PC-3 (cell line): ENCODE measurements around the gene HDAC4. TPM values are rescaled to one million over a fixed set of nuclear protein-coding genes. Genes with fewer than 3 reads are reported as not detected.

Experiments used
- ATAC-seq: fragments of 200-7000 bp; cut with Tn5 transposase; 2 replicates; pipeline ENCODE4 v1.9.1; 2020; ENCODE audit warnings: mild to moderate bottlenecking, moderate library complexity
- BruUV-seq: library from RNA; stranded (reverse); fragments of 400-500 nt; replicated peaks from 2 replicates; lab custom pipeline; 2021; lab: Mats Ljungman, UMichigan
- CTCF ChIA-PET: fragments of 300-600 bp; sonication (Branson Sonifier 250); formaldehyde crosslinking; loops from one replicate; lab custom pipeline; 2022; ENCODE audit warnings: antibody characterized with exemption; lab: Charles Lee
- POLR2A ChIA-PET: fragments of 300-600 bp; sonication (Branson Sonifier 250); formaldehyde crosslinking; loops from one replicate; lab custom pipeline; 2022; ENCODE audit warnings: antibody characterized with exemption; ENCODE audit not compliant: unreplicated experiment; lab: Charles Lee
- DNase-seq: peaks from one replicate; pipeline ENCODE4 v3.0.0-alpha.2; 2015
- H2AFZ ChIP-seq: fragments of 300-600 bp; sonication (generic); 2 replicates; pipeline ENCODE4 v1.6.0; 2016; ENCODE audit warnings: antibody characterized with exemption, low read length
- H3F3A ChIP-seq: fragments of 300-600 bp; sonication (generic); one replicate; pipeline ENCODE4 v1.6.0; 2017; ENCODE audit warnings: antibody characterized with exemption, low read length, control low read depth, mild to moderate bottlenecking; ENCODE audit not compliant: unreplicated experiment
- H3K27ac ChIP-seq: fragments of 300-600 bp; sonication (generic); 2 replicates; pipeline ENCODE4 v1.5.1; 2016; ENCODE audit warnings: mild to moderate bottlenecking, low read length
- H3K27me3 ChIP-seq: fragments of 300-600 bp; sonication (generic); 2 replicates; pipeline ENCODE4 v1.6.1; 2016; ENCODE audit warnings: low read length, mixed read lengths
- H3K36me3 ChIP-seq: fragments of 300-600 bp; sonication (generic); 2 replicates; pipeline ENCODE4 v1.6.1; 2016; ENCODE audit warnings: low read depth, mixed run types, low read length, mixed read lengths
- H3K4me1 ChIP-seq: fragments of 300-600 bp; sonication (generic); 2 replicates; pipeline ENCODE4 v1.5.1; 2016; ENCODE audit warnings: low read length; ENCODE audit not compliant: insufficient read depth
- H3K4me2 ChIP-seq: fragments of 300-600 bp; sonication (generic); 2 replicates; pipeline ENCODE4 v1.6.0; 2016; ENCODE audit warnings: low read length
- H3K4me3 ChIP-seq: fragments of 300-600 bp; sonication (generic); 2 replicates; pipeline ENCODE4 v1.5.1; 2016; ENCODE audit warnings: mild to moderate bottlenecking, low read length, mixed read lengths
- H3K79me2 ChIP-seq: fragments of 300-600 bp; sonication (generic); 2 replicates; pipeline ENCODE4 v1.6.1; 2017; ENCODE audit warnings: low read length, mixed read lengths
- H3K9ac ChIP-seq: fragments of 300-600 bp; sonication (generic); 2 replicates; pipeline ENCODE4 v1.6.0; 2016; ENCODE audit warnings: mild to moderate bottlenecking, low read length
- H3K9me2 ChIP-seq: fragments of 300-600 bp; sonication (generic); replicated peaks from 2 replicates; pipeline ENCODE4 v1.6.1; 2016; ENCODE audit warnings: mixed run types, low read length, mixed read lengths
- H3K9me3 ChIP-seq: fragments of 300-600 bp; sonication (generic); 2 replicates; pipeline ENCODE4 v1.6.1; 2016; ENCODE audit warnings: low read length, mixed read lengths
- H4K20me1 ChIP-seq: fragments of 300-600 bp; sonication (generic); 2 replicates; pipeline ENCODE4 v1.6.1; 2016; ENCODE audit warnings: low read length, mixed read lengths
- EZH2 ChIP-seq: fragments of 300-600 bp; sonication (generic); IDR thresholded peaks from one replicate; pipeline ENCODE4 v1.6.1; 2017; ENCODE audit warnings: antibody characterized with exemption, mild to moderate bottlenecking, low read length; ENCODE audit not compliant: unreplicated experiment
- EZH2phosphoT487 ChIP-seq: fragments of 300-600 bp; sonication (generic); IDR thresholded peaks from 2 replicates; pipeline ENCODE4 v1.6.1; 2018; ENCODE audit warnings: mild to moderate bottlenecking, antibody characterized with exemption, low read length, borderline replicate concordance
- intact Hi-C: fragments of 100-400 bp; cut with micrococcal nuclease; formaldehyde crosslinking; loops from 2 replicates; pipeline ENCODE4 v1.9.0; 2023
- total RNA-seq: library from RNA; depleted of rRNA; stranded (reverse); fragments of >200 nt; gene quantifications from 2 replicates; pipeline ENCODE4 v1.2.3, GENCODE V29; 2014
- TF ChIP-seq, protein P1 (sequence below): fragments of 300-600 bp; sonication (generic); conservative IDR thresholded peaks from 2 replicates; pipeline ENCODE4 v1.5.1; 2017; ENCODE audit warnings: antibody characterized with exemption, low read depth, mild to moderate bottlenecking, low read length

HDAC4 gene
- total RNA-seq, 1 experiment from 2014 or later, result 8.5 TPM

DNA sequence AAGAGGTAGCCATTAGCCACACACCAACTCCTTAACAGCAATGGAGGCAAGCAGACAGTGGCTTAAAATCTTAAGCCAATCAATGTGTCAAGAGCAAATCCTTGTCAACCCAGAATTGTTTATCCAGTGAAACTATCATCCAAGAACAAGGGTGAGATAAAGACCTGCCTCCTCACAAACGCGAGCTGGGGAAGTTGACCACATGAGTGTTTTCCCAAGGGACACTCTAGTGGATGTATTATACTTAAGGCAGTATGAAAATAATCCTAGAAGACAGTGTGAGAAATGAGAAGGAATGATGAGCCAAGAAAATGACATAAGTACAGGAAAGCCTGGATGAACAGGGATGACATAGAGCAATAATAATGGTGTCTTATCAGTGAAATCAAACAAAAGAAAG, 343.3 kb downstream of the HDAC4 start:
- no peaks in the 10 kb centered on the region for H3K9me2 ChIP-seq
- no peak overlapping the region for H3K4me3 ChIP-seq
- no peaks in the 10 kb centered on the region for H3F3A ChIP-seq
- CTCF ChIA-PET, result no interaction called here
- H3K9ac ChIP-seq, result no peak overlapping the region
- H3K9me3 ChIP-seq, result no peaks in the 10 kb centered on the region
- intact Hi-C loops, result no loop called here
- peaks cover 6% of the 10 kb centered on the region; the same call in 1 of the 2 replicates for H3K4me1 ChIP-seq
- H3K27ac ChIP-seq, result no peak overlapping the region
- no peak overlapping the region for H2AFZ ChIP-seq
- no peak for TF ChIP-seq EZH2phosphoT487
- TF ChIP-seq, protein P1, sequence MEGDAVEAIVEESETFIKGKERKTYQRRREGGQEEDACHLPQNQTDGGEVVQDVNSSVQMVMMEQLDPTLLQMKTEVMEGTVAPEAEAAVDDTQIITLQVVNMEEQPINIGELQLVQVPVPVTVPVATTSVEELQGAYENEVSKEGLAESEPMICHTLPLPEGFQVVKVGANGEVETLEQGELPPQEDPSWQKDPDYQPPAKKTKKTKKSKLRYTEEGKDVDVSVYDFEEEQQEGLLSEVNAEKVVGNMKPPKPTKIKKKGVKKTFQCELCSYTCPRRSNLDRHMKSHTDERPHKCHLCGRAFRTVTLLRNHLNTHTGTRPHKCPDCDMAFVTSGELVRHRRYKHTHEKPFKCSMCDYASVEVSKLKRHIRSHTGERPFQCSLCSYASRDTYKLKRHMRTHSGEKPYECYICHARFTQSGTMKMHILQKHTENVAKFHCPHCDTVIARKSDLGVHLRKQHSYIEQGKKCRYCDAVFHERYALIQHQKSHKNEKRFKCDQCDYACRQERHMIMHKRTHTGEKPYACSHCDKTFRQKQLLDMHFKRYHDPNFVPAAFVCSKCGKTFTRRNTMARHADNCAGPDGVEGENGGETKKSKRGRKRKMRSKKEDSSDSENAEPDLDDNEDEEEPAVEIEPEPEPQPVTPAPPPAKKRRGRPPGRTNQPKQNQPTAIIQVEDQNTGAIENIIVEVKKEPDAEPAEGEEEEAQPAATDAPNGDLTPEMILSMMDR, result no peak
- no peak for TF ChIP-seq EZH2
- no peaks in the 10 kb centered on the region for H4K20me1 ChIP-seq
- POLR2A ChIA-PET, result no interaction called here
- H3K27me3 ChIP-seq, result no peaks in the 10 kb centered on the region
- BruUV-seq, result no TSS peak
- no peaks in the 10 kb centered on the region for H3K79me2 ChIP-seq
- ATAC-seq (no peak), DNase-seq (no peak)
- no peak overlapping the region for H3K4me2 ChIP-seq
- H3K36me3 ChIP-seq, result no peaks in the 10 kb centered on the region

- no peak overlapping the region for H3K9ac ChIP-seq
- H3K4me1 ChIP-seq, result peaks cover 6% of the 10 kb centered on the region; the same call in 1 of the 2 replicates
- no peak for ATAC-seq
- H3F3A ChIP-seq, result no peaks in the 10 kb centered on the region
- no peaks in the 10 kb centered on the region for H3K36me3 ChIP-seq
- H4K20me1 ChIP-seq, result no peaks in the 10 kb centered on the region
- DNase-seq, result no peak
- no peaks in the 10 kb centered on the region for H3K79me2 ChIP-seq
- no peaks in the 10 kb centered on the region for H3K9me3 ChIP-seq
- BruUV-seq, result no TSS peak
- POLR2A ChIA-PET, result no interaction called here
- no peak overlapping the region for H3K4me2 ChIP-seq
- no peak overlapping the region for H2AFZ ChIP-seq
- intact Hi-C loops, result no loop called here
- no peaks in the 10 kb centered on the region for H3K9me2 ChIP-seq
- no peaks in the 10 kb centered on the region for H3K27me3 ChIP-seq
- no peak overlapping the region for H3K4me3 ChIP-seq
- CTCF ChIA-PET, result no interaction called here
- TF ChIP-seq EZH2phosphoT487, result no peak
- TF ChIP-seq, protein P1, result no peak
- TF ChIP-seq EZH2, result no peak
- no peak overlapping the region for H3K27ac ChIP-seq
These were observed 344.2 kb downstream of the HDAC4 start for GRCh38 chr2:239056611-239057010.

DNA sequence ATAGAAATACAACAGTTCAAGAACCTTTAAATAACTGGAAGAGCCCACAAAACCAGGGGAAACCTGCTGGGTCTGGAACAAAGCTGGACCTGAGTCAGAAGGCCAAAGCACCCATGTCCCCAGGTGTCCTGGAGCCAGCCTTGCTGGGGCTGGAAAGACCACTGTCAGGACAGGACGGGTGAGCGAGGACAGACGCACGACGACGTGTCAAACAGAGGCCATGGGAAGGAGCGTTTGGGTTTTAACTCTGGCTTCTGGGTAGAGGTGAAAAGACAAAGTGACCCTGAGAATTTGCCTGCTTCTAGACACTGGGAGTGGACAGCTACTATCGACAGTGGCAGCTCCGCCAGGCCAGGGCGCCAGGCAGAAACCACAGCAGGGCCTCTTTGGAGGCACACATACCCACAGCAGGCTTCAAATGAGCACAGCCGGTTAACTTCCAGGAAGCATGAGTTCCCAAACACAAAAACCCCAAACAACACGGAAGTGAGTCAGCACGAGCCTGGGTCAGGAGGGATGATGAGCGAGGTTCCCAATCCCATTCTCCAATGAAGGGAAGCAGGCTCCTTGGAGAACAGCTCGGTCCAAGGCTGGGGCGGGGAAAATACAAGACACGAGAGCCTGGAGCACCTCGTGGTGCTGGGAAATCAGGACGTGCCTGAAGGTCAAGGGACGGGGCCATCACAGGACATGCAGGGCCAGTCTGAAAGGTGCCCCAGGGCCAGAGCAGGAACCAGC, 344.9 kb downstream of the HDAC4 start:
- no peak overlapping the region for H3K27ac ChIP-seq
- no peak overlapping the region for H2AFZ ChIP-seq
- no peaks in the 10 kb centered on the region for H3K9me2 ChIP-seq
- H3F3A ChIP-seq, result no peaks in the 10 kb centered on the region
- no peaks in the 10 kb centered on the region for H4K20me1 ChIP-seq
- POLR2A ChIA-PET, result no interaction called here
- intact Hi-C loops, result no loop called here
- H3K4me3 ChIP-seq, result no peak overlapping the region
- H3K36me3 ChIP-seq, result no peaks in the 10 kb centered on the region
- no peaks in the 10 kb centered on the region for H3K79me2 ChIP-seq
- TF ChIP-seq EZH2phosphoT487, result no peak
- TF ChIP-seq, protein P1, result no peak
- no peak for TF ChIP-seq EZH2
- H3K9me3 ChIP-seq, result no peaks in the 10 kb centered on the region
- ATAC-seq (peak; percentile 62), DNase-seq (peak; percentile 38)
- peaks cover 6% of the 10 kb centered on the region; the same call in 1 of the 2 replicates for H3K4me1 ChIP-seq
- no peak overlapping the region for H3K9ac ChIP-seq
- CTCF ChIA-PET, result no interaction called here
- no peaks in the 10 kb centered on the region for H3K27me3 ChIP-seq
- BruUV-seq, result no TSS peak
- H3K4me2 ChIP-seq, result no peak overlapping the region
